NT2/D1 (cell line): ENCODE data around the gene KRT27.

Experiments used
- SUZ12 ChIP-seq: IDR thresholded peaks from 2 replicates; pipeline ENCODE4 v1.6.1; 2011; ENCODE audit not compliant: insufficient read length, insufficient read depth; ENCODE audit errors: extremely low read depth
- YY1 ChIP-seq: IDR thresholded peaks from 2 replicates; pipeline ENCODE4 v1.6.1; 2011; ENCODE audit not compliant: insufficient read length, insufficient read depth
- ZNF274 ChIP-seq: IDR thresholded peaks from 2 replicates; pipeline ENCODE4 v1.6.1; 2011; ENCODE audit warnings: mild to moderate bottlenecking, low read depth, low read length

DNA sequence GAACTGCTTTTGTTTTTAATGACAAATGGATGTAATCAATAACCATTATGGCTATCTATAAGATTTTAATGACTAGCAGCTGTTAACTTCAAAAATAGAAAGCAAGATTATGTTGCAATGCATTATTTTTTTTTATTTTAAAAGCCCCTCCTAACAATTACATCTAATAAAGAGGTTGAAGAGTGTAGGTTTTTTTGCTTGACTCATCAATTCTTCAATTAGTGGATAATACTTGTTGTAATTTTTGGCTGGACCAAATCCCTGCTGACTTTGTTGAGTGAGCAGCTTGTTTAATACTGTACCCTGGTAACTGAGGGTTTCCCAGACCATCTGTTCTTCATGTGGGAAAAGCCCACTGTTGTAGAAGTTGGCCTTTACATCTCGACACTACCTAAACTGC, 51.4 kb downstream of the KRT27 start:
- no peak for TF ChIP-seq YY1
- no peak for TF ChIP-seq ZNF274
- no peak for TF ChIP-seq SUZ12
